Measurements from ENCODE around the gene GTF3C5.

The GTF3C5 gene

DNA sequence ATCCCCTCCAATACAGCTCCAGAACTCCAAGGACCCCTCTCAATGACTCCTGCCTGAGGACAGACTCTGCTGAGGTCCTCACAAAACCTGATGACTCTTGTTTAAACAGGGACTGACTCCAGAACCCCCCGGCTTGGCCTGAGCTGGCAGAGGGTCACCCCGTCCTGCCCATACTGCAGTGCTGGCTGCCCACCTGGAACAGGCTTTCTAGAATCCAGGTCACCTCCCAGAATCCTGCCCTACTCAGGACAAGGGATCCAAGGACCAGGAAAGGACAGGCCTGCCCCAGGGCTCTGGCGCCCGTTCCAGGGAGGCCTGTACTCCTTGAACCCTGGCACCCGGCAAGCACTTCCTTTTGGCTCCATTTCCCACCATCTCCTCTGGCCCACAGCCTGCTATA, 68.1 kb downstream of the GTF3C5 start:
- TF ChIP-seq, protein P1, sequence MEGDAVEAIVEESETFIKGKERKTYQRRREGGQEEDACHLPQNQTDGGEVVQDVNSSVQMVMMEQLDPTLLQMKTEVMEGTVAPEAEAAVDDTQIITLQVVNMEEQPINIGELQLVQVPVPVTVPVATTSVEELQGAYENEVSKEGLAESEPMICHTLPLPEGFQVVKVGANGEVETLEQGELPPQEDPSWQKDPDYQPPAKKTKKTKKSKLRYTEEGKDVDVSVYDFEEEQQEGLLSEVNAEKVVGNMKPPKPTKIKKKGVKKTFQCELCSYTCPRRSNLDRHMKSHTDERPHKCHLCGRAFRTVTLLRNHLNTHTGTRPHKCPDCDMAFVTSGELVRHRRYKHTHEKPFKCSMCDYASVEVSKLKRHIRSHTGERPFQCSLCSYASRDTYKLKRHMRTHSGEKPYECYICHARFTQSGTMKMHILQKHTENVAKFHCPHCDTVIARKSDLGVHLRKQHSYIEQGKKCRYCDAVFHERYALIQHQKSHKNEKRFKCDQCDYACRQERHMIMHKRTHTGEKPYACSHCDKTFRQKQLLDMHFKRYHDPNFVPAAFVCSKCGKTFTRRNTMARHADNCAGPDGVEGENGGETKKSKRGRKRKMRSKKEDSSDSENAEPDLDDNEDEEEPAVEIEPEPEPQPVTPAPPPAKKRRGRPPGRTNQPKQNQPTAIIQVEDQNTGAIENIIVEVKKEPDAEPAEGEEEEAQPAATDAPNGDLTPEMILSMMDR (IDR thresholded peaks at IDR 0.05; ENCODE audit: insufficient read depth, low read depth, low read length, missing control alignments) = no peak
- DNase-seq (ENCODE audit: low read depth) = no peak

DNA sequence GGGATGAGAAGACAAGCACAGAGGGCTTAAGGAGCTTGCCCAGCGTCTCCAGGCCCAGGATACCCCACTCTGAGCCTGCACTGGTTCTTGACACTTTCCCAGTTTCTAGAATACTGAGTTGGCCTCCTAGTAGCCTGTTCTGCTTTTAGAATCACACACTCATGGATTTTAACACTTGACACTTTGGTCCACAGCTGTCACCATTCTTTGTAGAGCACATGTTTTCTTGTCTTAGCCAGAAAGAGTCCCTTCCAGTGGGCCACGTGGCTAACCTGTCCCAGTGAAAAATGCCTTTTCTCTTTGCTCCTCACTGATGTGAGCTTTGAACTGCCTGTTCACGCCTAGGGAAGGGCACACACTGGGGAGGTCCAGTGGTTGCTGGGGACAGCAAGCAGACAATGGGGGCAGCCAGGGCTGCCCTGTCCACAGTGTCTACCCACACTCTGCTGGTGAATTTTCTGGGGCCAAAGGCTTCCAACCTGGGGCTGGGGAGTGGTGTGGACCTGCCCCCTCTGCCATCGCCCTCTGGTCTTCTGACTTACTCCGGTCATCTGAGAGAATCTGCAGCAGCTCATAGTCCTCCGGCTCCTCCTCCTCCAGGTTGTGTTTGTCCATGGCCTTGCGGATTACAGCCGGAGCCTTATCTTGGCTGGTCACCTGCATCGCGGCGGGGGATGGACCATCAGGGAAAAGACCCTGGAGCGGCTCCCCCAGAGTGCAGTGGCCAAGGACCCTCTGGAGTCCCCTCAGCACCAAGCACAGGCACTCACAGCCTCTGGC, 69.1 kb downstream of the GTF3C5 start:
- DNase-seq (ENCODE audit: low read depth) = no peak
- no peak overlapping the region for H3K4me3 ChIP-seq (ENCODE audit: low read length)
- TF ChIP-seq, protein P1 (IDR thresholded peaks at IDR 0.05; ENCODE audit: insufficient read depth, low read depth, low read length, missing control alignments) = no peak

More for the DNA sequence above, 68.1 kb downstream of the GTF3C5 start:
- H3K4me3 ChIP-seq (ENCODE audit: low read length) = no peak overlapping the region

- H3K4me3 ChIP-seq (ENCODE audit: low read length) = no peak overlapping the region
- TF ChIP-seq, protein P1 (IDR thresholded peaks at IDR 0.05; ENCODE audit: insufficient read depth, low read depth, low read length, missing control alignments) = no peak
- no peak for DNase-seq (ENCODE audit: low read depth)
These were observed 69.9 kb downstream of the GTF3C5 start for GRCh38 chr9:133100506-133101355.

DNA sequence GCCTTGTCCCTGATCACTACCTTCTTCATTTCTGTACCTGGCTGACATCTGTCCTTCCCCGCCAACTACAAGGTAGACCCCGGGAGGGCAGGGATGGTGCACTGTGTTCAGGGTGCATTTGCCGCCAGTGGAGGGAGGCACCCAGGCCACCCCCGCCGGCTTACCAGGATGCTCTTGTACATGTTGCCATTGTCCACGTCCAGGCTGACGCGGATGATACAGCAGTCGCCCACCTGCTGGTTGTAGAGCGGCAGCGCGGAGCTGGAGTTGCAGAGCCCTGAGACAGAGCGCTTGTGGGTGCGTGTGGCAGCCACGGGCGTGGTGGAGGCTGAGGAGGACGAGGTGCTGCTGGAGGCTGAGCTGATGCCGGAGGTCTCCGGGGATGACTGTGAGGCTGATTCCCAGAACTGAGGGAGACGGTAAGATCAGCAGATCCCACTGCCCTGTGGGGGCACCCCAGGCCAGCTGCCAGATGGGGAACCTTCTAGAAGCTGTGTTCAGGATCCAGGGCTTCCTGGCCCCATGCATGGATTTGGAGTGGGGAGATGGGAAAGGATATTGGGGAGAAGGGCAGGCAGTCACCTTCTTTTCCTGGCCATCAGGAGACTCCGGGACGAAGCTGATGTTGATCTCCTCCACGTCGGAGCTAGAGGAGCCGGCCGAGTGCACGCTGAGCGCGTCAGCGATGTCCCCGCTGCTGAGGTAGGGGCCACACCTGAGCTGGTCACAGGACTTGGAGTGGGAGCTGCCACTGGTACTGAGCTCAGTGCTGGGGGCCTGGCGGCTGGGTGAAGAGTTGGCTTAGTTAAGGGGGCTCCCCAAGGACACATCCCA, 70.8 kb downstream of the GTF3C5 start:
- TF ChIP-seq, protein P1 (IDR thresholded peaks at IDR 0.05; ENCODE audit: insufficient read depth, low read depth, low read length, missing control alignments) = no peak
- no peak overlapping the region for H3K4me3 ChIP-seq (ENCODE audit: low read length)
- DNase-seq (ENCODE audit: low read depth) = no peak

- DNase-seq (ENCODE audit: low read depth) = no peak
- TF ChIP-seq, protein P1 (IDR thresholded peaks at IDR 0.05; ENCODE audit: insufficient read depth, low read depth, low read length, missing control alignments) = no peak
- H3K4me3 ChIP-seq (ENCODE audit: low read length) = no peak overlapping the region
These were observed 71.6 kb downstream of the GTF3C5 start for GRCh38 chr9:133102190-133103021.

All from epithelial cell of esophagus (primary cell).